Chondrocyte (in vitro differentiated cells): Measurements from ENCODE around the gene GAP43. TPM values are rescaled to one million over a fixed set of nuclear protein-coding genes. Genes with fewer than 3 reads are reported as not detected.

ENCODE experiments used
- DNase-seq: peaks from one replicate; pipeline ENCODE4 v3.0.0; 2021; ENCODE audit warnings: mixed read lengths, low spot score
- H3K27ac Mint-ChIP-seq: one replicate; pipeline ENCODE4 v1.8.0; 2021; ENCODE audit warnings: mild to moderate bottlenecking, moderate library complexity, mixed read lengths; ENCODE audit not compliant: unreplicated experiment
- H3K27me3 Mint-ChIP-seq: 2 replicates; pipeline ENCODE4 v1.8.0; 2021; ENCODE audit warnings: low read depth, mixed read lengths
- H3K36me3 Mint-ChIP-seq: 2 replicates; pipeline ENCODE4 v1.8.0; 2021; ENCODE audit warnings: low read depth, mixed read lengths
- H3K4me1 Mint-ChIP-seq: 2 replicates; pipeline ENCODE4 v1.8.0; 2021; ENCODE audit warnings: low read depth, mild to moderate bottlenecking, mixed read lengths
- H3K4me3 Mint-ChIP-seq: one replicate; pipeline ENCODE4 v1.8.0; 2021; ENCODE audit warnings: mild to moderate bottlenecking, moderate library complexity, mixed read lengths; ENCODE audit not compliant: unreplicated experiment
- H3K9me3 Mint-ChIP-seq: 2 replicates; pipeline ENCODE4 v1.8.0; 2021; ENCODE audit warnings: low read depth, mixed read lengths
- long read RNA-seq: library from polyadenylated mRNA; stranded (forward); transcript quantifications from one replicate; pipeline ENCODE4 v2.0.0, GENCODE V29; 2021
- total RNA-seq: library from RNA; stranded (reverse); gene quantifications from 3 replicates; pipeline ENCODE4 v1.2.1, GENCODE V29; 2021
- TF ChIP-seq, protein P1 (sequence below): fragments of 200-600 bp; sonication (generic); IDR thresholded peaks from 2 replicates; pipeline ENCODE4 v1.5.0; 2021; ENCODE audit warnings: antibody characterized with exemption, mild to moderate bottlenecking, moderate library complexity

The GAP43 gene, protein sequence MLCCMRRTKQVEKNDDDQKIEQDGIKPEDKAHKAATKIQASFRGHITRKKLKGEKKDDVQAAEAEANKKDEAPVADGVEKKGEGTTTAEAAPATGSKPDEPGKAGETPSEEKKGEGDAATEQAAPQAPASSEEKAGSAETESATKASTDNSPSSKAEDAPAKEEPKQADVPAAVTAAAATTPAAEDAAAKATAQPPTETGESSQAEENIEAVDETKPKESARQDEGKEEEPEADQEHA
- total RNA-seq, result 3.3 to 33.7 TPM (median 3.6 TPM) in 3 replicates
- long read RNA-seq, transcript GAP43-201 (3 exons, 1,691 nt), result major isoform, 9 of 9 reads
- long read RNA-seq, partial matches to known transcripts, result 0 of 9 reads
- long read RNA-seq, other reads (novel, unspliced or antisense), result 0 of 9 reads

DNA sequence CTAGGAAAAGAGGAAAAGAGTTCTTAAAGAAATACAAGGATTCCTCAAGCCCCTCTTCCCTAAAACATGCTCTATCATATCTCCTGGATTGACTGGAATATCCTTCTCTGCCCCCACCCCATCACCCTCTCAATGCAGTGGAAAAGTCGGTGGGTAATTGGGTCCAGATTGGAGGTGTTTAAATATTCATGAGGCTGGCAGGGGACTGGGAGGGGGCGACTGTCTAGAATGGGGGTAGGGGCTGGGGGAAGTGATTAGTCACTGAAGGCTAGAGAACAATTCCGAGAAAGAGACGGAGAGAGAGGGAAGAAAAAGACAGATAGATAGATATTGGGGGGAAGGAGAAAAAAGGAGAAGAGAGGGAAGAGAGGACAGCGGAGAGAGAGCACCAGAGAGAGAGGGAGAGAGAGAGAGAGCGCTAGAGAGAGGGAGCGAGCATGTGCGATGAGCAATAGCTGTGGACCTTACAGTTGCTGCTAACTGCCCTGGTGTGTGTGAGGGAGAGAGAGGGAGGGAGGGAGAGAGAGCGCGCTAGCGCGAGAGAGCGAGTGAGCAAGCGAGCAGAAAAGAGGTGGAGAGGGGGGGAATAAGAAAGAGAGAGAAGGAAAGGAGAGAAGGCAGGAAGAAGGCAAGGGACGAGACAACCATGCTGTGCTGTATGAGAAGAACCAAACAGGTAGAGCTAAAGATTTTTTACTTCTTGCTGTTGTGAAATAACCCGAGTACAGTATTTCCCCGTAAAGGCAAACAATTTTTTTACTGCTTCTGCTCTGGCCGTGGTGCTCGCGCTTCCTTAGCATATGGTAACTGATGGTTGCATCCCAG is at the start of gene GAP43:
Gene GAP43, plus strand, starts transcription at position 467 of the 825 bp plus-strand sequence. Its CDS starts 180 bp downstream, at position 647.
- H3K27ac Mint-ChIP-seq, result peak within 1 kb of the TSS; percentile 64
- H3K9me3 Mint-ChIP-seq, result no peaks in the 10 kb centered on the region
- no peaks in the 10 kb centered on the region for H3K36me3 Mint-ChIP-seq
- TF ChIP-seq, protein P1, sequence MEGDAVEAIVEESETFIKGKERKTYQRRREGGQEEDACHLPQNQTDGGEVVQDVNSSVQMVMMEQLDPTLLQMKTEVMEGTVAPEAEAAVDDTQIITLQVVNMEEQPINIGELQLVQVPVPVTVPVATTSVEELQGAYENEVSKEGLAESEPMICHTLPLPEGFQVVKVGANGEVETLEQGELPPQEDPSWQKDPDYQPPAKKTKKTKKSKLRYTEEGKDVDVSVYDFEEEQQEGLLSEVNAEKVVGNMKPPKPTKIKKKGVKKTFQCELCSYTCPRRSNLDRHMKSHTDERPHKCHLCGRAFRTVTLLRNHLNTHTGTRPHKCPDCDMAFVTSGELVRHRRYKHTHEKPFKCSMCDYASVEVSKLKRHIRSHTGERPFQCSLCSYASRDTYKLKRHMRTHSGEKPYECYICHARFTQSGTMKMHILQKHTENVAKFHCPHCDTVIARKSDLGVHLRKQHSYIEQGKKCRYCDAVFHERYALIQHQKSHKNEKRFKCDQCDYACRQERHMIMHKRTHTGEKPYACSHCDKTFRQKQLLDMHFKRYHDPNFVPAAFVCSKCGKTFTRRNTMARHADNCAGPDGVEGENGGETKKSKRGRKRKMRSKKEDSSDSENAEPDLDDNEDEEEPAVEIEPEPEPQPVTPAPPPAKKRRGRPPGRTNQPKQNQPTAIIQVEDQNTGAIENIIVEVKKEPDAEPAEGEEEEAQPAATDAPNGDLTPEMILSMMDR, result no peak
- peaks cover 22% of the 10 kb centered on the region for H3K4me1 Mint-ChIP-seq
- DNase-seq, result peak; percentile 82
- H3K27me3 Mint-ChIP-seq, result peaks cover 1% of the 10 kb centered on the region
- peak within 1 kb of the TSS; percentile 73 for H3K4me3 Mint-ChIP-seq

DNA sequence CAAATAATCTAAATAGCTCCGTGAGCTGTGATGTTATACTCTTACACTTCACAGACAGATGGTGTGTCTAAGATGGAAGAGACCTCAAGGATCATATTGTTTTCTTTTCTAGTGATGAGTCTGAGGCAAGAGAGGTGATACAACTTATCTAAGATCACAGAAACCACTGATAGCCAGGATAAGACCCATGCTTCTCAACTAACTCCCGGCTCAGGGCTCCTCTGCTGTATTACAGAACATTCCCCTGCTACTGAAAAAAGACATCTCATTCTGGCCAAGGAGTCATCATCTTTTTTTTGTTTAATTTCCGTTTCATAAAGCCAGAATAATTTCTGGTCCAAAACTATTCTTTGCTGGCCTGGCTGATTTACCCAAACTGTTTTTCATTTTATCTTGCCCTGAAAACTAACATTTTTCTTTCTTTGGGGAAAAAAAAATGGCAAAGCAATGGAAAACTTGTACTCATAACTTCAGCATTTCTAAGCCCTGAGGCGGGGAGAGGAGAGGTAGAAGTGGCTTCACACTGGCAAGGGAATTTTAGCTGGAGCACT is 46.9 kb upstream of the GAP43 start:
- no peak for DNase-seq
- H3K36me3 Mint-ChIP-seq, result no peaks in the 10 kb centered on the region
- no peaks in the 10 kb centered on the region for H3K27me3 Mint-ChIP-seq
- H3K27ac Mint-ChIP-seq, result peak overlapping the region; percentile 58
- peaks cover 53% of the 10 kb centered on the region for H3K4me1 Mint-ChIP-seq
- H3K4me3 Mint-ChIP-seq, result no peak overlapping the region
- TF ChIP-seq, protein P1, result no peak
- H3K9me3 Mint-ChIP-seq, result no peaks in the 10 kb centered on the region

- H3K27ac Mint-ChIP-seq, result no peak overlapping the region
- TF ChIP-seq, protein P1, result no peak
- DNase-seq, result no peak
These were observed 46.3 kb upstream of the GAP43 start for GRCh38 chr3:115577000-115577399.

DNA sequence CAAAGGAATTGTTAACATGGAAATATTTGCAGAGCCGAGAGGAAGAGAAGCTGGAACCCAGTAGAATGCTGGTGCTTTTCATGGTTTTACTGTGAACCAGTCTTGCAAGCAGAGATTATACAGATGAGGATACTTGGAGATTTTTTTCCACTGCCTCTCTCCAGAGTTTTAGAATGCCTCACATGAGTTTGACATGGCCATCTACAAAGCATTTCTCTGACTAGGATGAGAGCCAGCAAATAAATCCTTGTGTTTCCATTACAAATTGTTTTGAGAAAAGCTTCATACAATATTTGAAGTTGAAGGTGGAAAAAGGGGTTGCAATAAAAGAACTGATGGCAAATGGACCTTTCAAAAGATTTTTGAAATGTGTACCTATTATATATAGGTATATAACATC is 45.0 kb upstream of the GAP43 start:
- H3K27me3 Mint-ChIP-seq, result no peaks in the 10 kb centered on the region
- H3K36me3 Mint-ChIP-seq, result no peaks in the 10 kb centered on the region
- no peak overlapping the region for H3K27ac Mint-ChIP-seq
- peaks cover 47% of the 10 kb centered on the region for H3K4me1 Mint-ChIP-seq
- H3K9me3 Mint-ChIP-seq, result peaks cover 4% of the 10 kb centered on the region
- no peak overlapping the region for H3K4me3 Mint-ChIP-seq
- DNase-seq, result no peak
- TF ChIP-seq, protein P1, result no peak

More at GRCh38 chr3:115577000-115577399, 46.3 kb upstream of the GAP43 start:
- H3K4me3 Mint-ChIP-seq, result no peak overlapping the region
- H3K4me1 Mint-ChIP-seq, result peaks cover 49% of the 10 kb centered on the region
- no peaks in the 10 kb centered on the region for H3K27me3 Mint-ChIP-seq
- H3K9me3 Mint-ChIP-seq, result no peaks in the 10 kb centered on the region
- no peaks in the 10 kb centered on the region for H3K36me3 Mint-ChIP-seq

- no peaks in the 10 kb centered on the region for H3K27me3 Mint-ChIP-seq
- H3K27ac Mint-ChIP-seq, result no peak overlapping the region
- H3K9me3 Mint-ChIP-seq, result peaks cover 8% of the 10 kb centered on the region
- no peak overlapping the region for H3K4me3 Mint-ChIP-seq
- TF ChIP-seq, protein P1, result no peak
- no peaks in the 10 kb centered on the region for H3K36me3 Mint-ChIP-seq
- peaks cover 39% of the 10 kb centered on the region for H3K4me1 Mint-ChIP-seq
- no peak for DNase-seq
These were observed 42.7 kb upstream of the GAP43 start for GRCh38 chr3:115580566-115580965.
